ENCODE data around the gene ABCD3.

The ABCD3 gene

DNA sequence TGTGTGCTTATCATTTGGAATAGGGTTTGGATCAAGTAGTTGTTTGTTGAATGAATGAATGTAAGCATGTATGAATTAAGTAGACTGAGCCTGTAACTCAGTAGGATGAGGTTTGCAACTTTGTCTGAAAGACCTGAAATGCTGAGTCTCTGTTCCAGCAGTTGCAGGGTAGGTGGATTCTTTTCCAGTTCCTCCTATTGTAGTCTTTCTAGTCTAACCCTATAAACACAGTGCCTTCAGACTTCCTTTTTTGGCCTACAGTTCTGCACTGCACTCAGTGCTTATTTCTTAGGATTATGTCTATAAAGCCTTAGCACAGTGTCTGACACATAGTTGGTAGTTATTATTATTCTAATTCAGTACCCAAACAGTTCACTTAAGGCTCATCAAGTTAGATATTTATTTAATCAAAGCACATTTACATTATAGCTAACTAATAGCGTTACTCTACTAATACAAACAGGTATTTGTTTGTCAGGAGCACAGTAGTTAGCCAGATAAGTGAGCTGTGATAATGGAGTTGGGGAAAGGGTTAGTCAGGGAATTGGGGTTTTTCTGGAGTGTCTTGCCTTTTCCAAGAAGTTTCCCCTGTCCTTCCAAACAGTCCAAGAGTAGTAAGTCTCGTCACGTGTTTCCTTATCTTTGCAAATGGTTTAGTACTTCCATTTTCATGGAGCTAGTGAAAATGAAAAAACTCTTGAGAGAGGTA is 45.0 kb downstream of the ABCD3 start:
- DNase-seq (ENCODE audit: low spot score) = no peak

DNA sequence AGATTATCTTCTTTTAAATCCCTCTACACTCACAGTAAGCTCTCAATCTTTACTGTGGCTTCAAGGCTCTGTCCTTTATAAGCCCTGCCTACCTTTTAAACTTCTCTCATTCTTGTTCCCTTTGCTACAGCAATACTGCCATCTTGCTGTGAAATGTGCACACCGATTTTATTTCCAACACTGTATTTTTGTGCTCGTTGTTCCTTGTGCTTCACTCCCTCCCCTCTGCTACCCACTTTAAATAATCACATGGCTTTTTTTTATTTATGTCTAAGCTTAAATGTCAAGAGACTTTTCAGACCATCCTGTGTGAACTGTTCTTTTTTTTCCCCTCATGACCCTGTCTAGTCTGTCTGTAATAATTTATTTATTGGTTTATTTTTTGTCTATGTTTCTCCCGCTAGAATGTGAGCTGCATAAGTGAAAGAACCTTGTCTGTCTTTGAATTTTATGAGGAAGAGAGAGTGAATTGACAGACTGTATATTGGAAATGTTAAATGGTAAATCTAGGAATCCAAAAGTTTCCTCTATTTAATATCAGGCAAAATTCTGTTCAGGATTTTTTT is 45.7 kb downstream of the ABCD3 start:
- peak; percentile 41 for DNase-seq (ENCODE audit: low spot score)

DNA sequence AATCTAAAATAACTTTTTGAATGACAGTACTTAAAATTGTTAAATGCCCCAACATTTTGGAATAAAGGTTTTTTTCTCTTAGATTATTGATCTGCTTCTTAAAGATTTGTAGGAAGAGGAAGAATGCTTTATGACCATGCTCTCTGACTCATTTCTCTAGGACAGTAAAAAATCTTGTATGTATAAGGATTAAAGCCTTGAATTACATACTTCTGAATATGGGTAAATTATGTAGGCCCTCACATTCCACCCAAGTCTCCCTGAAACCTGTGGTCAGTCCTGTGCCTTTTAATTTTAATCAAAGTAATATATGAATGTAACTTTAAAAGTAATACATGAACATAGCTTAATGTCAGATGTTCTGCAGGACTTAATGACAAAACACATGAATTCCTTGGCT is 50.5 kb downstream of the ABCD3 start:
- DNase-seq (ENCODE audit: low spot score) = no peak

DNA sequence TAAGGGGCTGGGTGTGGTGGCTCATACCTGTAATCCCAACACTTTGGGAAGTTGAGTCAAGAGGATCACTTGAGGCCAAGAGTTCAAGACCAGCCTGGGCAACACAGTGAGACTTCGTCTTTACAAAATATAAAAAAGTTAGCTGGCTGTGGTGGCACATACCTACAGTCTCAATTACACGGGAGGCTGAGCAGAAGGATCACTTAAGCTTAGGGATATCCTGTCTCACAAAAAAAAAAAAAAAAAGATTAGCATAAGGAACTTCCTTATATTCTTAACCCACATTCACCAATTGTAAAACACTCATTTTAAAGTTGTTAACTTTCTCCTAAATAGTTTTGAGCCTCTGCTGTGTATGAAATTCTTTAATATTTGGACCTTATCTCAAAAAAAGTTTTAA is 53.1 kb downstream of the ABCD3 start:
- no peak for DNase-seq (ENCODE audit: low spot score)

DNA sequence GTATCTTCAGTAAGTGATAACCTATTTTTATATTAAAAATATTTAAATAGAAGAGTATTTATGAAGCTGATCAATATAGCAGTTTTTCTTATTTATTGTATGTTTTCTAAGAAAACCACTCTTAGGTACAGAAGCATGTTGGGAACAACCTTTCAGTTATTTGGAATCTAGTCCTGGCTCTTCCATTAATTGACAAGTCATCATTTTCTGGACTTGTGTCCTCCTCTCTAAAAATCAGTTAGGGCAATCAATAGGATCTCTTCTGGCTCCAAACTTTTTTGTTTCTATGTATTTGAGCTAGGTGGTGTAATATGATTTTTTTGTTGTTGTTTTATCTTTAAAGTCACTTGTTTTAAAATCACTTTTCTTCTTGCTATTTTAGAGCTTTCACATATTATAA is 57.0 kb downstream of the ABCD3 start:
- no peak for DNase-seq (ENCODE audit: low spot score)

DNA sequence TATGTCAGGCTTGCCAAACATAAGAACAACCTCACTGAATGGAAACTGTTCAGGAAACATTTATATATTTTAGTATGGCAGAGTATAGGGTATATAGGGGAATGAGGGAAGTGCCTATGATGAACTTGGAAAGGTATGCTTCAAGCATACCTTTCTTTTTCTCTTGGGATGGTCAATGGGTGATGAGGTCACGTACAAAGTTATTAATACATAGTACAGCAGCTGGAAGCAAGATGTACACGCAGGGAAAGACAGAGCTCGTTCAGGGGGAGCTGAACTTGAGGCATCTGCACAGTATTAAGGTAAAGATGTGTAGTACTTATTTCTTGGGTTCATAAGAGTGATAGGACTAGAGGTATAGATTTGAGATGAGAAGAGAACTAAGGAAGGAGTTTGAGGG is 61.5 kb downstream of the ABCD3 start:
- no peak for DNase-seq (ENCODE audit: low spot score)

DNA sequence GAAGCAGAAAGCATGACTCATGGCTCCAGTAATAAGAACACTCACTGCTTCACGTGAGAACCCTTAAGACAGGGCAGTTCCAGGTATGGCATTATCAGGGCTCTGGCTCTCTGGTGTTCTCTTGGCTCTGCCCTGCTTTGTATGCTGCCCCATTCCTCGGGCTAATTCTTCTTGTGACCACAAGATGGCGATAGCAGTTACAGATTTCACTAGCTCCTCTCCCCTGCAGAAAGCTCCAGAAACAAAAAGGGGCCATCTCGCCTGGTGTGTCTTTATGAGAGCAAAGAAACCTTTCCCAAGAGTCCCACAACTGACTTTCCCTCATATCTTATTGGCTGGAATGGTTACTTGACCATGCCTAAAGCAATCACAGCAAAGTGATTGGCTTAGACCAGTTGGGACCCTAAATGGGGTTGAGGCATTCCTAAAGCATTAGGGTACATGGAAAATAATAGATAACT is 63.3 kb downstream of the ABCD3 start:
- DNase-seq (ENCODE audit: low spot score) = peak; percentile 79

DNA sequence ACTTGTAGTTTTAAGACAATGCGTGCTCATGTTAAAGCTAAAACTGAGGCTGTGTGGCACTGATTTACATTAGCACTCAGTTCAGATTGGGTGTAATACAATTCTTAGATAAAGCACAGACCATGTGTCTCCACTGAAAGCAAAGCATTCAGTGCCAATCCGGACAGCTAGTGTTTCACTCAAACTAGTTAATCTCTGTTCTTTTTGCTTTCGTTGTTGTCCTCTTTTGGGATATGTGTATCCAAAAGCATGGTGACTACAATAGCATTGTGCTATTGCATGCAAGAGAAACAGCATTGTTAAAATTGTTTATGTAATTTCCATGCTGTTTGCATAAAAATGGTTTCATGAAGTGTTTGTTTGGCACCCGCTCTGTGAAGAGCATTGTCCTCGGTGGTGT is 68.8 kb downstream of the ABCD3 start:
- no peak for DNase-seq (ENCODE audit: low spot score)

DNA sequence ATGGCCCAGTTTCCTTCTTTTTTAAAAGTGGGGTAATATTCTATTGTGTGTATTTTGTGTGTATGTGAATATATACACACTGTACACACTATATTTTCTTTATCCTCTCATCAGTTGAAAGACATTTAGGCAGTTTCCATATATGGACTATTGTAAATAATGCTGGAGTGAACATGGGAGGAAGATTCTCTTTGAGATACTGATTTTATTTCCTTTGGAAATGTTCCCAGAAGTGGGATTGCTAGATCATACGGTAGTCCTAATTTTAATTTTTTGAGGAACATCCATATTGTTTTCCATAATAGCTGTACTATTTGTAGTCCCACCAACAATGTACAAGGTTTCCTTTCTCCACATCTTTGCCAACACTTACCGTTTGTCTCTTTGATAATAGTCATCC is 72.4 kb downstream of the ABCD3 start:
- no peak for DNase-seq (ENCODE audit: low spot score)

DNA sequence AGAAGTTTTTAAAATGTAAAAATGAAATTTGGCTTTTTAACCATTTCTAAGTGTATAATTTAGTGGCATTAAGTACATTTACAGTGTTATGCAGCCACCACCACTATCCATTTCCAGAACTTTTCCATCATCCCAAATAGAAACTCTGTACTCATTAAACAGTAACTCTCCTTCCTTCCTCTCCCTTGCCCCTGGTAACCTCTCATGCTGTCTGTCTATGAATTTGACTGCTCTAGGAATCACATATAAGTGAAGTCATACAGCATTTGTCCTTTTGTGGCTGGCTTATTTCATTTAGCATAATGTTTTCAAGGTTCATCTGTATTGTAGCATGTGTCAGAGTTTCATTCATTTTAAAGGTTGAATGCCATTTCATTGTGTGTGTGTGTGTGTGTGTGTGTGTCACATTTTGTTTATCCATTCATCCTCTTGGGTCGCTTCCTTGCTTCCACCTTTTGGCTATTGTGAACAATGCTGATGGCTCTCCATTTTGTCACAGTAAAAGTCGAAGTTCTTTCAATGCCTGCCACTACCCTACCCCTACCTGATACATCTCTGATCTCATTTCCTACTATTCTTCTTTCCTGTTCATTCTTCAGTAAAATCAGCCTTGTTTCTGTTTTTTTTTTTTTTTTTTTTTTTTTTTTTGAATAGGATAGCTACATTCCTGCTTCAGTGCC is 78.0 kb downstream of the ABCD3 start:
- DNase-seq (ENCODE audit: low spot score) = no peak

DNA sequence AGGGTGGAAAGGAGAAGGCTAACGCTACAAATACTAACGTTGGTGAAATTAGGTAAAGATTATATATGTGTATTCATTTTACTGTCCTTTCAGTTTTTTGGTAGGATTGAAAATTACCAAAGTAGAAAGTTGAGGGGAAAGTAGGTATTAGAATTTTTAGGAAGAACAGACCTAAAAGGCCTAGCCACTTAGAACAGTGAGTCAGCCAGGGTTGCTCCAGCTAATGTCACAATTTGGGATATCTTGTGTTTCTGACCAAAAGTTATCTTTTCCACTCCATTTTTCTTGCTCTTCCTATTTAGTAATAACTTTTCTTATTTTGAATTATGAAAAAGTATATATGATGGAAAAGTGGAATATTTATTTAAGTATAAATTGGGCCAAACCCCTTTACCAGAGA is 83.2 kb downstream of the ABCD3 start:
- DNase-seq (ENCODE audit: low spot score) = no peak

DNA sequence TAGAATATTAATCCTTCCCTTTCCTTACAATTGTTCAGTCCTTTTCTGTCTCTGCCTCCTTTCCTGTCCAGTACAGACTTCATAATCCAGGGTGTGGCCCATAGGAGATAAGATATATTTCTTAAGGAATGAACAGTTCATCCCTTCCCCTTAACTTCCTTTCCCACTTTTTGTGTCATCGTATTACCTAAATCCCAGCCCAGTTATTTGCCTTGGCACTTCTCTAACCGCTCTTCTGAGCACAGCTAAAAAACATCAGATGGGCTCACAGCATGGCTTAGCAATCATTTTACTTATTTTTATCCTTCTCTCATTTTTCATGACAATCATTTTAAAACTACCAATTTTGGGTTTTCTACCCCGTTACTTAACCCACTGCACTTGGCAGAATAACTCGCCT is 83.7 kb downstream of the ABCD3 start:
- peak; percentile 41 for DNase-seq (ENCODE audit: low spot score)

DNA sequence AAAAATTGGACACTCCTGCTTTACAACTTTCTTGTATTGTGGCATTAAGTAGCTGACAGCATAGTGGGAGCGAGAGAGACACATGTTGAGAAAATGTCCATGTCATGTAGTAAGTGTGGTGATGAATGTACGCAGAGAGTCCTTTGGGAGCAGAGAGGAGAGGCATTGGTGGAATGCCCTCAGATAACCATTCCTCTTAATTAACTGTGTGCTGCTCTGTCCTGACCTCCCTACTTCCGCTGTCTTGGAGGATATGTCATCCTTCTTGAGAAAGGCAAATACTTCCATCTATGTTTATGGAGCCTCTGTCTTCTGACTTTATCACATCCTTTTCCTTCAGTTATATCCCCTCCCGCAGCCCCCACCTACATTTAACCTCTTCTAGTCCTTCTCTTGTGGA is 85.0 kb downstream of the ABCD3 start:
- no peak for DNase-seq (ENCODE audit: low spot score)

DNA sequence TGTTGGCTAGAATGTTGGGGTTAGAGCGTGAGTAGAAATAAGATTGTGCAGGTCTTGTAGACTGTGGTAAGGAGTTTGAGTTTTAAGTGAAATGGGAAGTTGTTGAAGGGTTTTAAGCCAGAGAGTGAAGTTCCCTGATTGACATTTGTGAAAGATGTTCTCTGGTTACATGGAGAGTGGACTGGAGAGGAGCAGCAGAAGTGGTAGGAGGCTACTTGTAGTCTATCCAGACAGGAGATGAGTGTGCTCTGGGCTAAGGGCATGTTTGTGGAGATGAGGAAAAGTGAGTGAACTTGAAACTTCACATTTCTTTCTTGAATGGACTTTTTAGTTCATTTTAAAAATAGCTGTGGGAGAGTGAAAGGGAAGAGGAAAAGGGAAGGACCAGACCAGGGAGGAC is 86.4 kb downstream of the ABCD3 start:
- no peak for DNase-seq (ENCODE audit: low spot score)

DNA sequence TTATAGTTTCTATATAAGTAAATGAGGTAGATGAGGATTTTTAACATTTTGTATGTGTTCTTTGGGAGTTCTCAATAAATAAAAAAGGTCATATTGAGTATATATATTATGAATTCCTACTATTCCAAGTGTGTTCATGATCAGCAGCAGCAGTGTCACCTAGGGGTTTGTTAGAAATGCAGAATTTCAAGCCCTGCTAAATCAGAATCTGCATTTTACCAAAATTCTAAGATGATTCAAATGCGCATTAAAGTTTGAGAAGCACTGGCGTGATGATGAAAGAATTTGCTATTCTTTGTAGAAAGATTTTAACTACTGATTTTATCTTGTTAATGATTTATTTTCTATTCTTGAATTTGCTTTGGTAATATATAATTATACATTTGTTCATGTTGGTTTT is 94.6 kb downstream of the ABCD3 start:
- no peak for DNase-seq (ENCODE audit: low spot score)

DNA sequence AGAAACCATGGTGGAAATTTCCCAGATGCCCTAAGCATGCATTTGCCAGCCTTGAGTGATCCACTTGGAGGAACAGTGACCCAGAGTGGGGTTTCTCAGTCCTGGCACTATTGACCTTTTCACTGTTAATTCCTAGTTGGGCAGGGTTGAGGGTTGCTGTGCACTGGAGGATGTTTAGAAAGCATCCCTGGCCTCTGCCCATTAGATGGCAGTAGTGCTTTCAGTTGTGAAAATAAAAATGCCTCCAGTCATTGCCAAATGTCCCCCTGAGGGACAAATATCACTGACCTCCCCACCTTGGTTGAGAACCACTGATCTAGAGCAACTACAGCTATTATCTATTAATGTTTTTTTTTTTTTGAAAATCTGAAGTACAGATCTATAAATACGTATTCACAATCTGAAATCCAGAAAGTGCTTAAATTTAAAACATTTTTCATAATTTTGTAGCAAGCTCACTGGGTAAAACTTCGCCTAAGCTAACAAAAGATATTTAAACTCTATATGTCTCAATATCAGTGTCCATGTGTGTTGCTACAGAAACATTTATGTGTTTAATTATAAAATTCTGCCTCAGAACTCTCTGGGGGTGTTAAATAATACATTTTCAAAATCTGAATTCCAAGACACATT is 96.0 kb downstream of the ABCD3 start:
- peak; percentile 29 for DNase-seq (ENCODE audit: low spot score)

DNA sequence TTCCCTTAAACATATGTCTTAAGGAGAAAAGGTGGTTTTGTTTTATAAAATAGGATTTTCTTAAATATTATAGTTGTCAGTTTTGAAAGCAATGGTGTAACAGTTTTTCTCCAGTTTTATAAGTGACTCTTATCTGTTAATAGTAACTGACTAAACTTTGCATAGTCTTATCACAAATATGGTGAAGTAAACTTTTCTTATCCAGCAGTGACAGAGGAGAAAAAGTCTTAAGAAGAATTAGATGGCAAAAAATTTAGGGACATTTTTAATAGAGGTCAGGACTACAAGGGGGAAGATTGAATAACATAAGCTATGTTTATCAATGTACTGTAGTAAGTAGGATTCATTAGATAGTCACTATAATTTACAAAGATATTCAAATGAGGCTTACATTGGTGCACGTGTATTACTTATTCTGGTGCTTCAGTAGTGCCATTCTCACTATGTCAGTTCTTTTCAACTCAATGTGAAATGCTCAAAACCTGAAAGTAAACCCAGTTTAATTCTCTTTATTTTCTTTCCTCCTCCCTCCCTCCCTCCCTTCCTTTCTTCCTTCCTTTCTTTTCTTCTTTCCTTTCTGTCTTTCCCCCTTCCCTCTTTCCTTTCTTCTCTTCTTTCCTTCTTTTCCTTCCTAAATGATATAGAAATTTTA is 97.2 kb downstream of the ABCD3 start:
- DNase-seq (ENCODE audit: low spot score) = no peak

DNA sequence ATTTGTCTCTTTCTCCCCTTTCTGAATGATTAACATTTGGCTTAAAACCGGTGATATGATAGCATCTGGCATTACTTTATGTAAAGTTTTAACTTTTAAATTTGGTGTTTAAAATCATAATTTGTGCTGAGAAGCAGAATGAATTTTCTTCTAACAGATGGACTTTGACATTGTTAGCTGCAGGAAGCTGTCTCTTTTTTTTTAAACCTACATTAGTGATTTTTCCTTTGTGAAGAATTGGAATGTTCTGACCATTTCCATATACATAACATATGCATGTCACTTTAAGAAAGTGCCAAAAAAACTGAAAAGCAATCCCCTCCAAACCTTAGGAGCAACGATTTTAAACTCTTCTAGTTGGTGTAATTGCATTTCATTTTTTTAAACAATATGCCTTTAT is 101.2 kb downstream of the ABCD3 start:
- DNase-seq (ENCODE audit: low spot score) = no peak

DNA sequence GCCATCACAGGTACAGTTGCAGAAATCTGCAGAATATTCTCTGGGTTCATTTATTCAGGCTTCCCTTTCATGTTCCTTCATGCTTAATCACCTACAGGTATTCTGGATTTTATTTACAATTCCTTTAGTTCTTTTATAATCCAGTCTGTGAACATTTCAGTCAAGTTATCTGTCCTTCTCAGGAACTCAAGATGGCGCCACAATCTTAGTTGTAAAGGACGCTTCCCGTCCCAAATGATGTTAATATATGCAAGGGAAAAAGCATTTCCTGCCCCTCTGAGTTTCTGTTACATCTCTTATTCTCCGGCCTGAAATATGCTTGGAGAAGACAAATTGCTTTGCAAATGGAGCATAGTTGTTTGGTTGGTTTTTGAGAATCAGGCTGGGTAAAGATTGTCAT is 104.1 kb downstream of the ABCD3 start:
- DNase-seq (ENCODE audit: low spot score) = peak; percentile 27

DNA sequence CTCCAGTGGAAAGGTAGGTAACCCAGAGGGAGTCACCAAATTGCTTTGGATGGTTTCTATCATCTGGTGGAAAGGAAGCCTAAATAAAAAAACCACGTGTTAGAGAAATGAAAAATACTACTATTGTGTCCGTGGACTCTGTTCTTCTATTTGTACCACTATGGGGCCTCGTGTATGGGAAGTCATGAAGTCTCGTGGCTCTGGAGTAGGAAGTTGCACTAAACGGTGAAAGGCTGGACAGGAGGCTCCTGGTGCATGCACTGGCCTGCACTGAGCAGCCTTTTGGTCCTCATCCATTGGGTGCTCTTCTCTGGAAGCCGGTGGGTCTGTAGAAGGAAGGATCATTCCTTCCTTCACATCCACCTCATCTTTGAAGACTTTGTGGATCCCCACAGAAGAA is 106.3 kb downstream of the ABCD3 start:
- no peak for DNase-seq (ENCODE audit: low spot score)

DNA sequence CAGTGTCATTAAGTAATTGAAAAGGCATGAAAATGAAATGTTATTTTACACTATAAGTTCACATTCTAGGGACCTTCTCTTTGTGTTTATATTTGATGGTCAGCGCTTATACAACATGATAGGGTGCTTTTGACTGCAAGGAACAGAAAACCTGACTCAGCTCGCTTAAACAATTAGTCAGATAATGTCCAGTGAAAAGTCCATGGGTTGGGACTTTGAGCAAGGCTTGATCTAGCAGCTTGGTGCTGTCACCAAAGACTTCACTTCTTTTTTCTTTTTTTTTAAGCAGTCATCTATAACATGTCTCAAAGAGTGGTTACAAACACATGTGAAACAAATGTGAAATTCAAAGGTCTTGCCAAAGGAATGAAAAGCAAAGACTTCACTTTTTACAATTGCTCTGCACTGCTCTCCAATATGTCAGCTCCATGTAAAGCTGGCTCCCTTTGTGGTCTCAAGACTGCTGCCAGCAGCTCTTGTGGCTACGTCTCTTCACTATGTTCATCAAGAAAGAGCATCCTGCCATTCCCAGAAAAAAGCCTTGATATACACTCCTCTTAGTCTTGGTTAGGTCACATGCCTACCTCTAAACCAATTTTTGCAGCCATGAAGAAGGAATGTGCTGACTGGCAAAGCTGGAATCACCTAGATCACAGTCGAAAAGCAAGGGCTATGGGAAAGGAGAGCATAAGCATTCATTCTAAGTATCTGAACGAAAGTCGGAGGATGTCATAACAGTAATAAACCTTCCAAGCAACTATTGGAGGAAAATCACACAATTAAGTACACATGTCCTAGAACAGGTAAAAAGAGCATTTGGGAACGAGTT is 108.2 kb downstream of the ABCD3 start:
- DNase-seq (ENCODE audit: low spot score) = no peak
